ENCODE results near the gene CCDC57.

CCDC57 gene

GRCh38 chr17:82096709-82097183 is 115.9 kb downstream of the CCDC57 start:
- no peak for DNase-seq (ENCODE audit: low read depth in 1 of 2, low spot score in 1 of 2)

DNA sequence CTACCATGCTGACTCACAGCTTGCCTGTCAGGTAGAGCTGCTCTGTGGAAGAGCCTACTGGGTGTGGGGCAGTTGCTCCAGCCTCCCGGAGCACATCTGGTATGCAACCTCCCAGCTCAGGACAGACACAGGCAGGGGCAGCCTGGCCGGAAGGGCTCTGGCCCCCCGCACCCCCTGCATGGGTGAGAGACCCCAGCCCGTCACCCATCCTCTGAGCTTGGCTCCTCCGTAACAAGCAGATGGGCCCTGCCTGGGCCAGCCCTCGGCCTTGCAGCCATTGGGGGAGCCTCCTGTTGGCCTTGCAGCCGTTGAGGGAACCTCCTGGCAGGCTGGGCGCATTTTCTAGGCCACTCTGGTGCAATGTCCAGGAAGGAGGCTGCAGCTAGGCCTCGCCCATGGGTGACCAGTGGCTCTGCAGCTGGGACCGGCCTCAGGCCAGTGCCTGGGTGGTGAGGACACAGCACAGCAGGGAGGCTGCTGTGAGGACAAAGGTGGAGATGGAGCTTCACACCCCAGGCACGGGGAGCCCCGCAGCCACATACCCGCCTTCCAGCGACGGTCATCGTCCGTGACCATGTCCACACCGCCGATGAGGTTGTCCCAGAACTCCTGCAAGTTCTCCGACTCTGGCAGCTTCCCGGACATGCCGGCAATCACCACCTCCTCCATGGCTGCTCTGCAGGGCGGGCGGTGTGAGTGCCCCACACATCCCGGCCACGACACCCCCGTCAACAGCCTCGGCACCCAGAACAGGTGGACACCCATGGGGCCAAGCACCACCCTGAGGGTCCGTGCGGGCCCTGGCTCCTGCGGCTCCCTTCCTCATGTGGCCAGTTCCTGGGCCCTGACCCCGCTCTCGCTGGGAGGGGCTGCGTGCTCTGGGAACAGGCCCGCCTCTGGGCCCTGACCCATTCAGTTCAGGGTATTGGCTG is 116.6 kb downstream of the CCDC57 start:
- DNase-seq (ENCODE audit: low read depth in 1 of 2, low spot score in 1 of 2) = no peak

DNA sequence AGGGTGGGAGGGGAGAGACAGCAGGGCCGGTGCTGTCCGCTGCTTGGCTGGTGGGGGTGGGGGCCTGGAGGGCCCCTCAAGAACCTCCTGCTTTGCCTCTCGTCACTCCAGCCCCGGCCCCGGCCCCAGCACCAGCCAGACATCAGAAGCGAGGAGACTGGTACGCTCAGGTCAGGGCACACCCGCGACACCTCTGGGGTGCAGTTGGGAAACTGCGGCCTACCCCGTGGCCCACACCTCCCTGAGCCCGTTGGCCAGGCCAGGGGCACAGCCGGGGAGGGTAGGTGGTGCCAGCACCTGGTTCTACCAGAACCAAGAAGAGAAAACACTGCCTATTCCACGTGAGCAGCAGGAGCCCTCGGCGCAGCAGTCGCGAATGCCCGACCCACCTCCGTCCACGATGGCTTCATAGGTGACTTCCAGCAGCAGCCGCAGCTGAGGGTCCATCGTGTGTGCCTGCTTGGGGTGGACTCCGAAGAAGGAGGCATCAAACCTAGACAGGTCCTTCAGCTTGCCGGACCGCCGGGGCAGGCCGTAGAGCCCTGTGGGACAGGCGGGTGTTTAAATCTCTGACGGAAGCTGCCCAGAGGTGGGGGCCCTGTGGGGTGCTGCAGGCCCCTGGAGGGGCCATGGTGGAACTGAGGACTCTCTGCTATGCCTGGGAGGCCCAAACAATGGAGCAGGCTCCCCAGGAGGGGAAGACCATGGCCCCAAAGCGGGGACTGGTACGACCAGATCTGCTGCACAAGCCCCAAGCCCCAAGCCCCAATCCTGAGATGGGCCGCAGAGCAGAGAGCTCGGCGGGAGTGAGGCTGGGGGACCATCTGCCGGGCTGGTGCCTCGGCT is 117.5 kb downstream of the CCDC57 start:
- DNase-seq (ENCODE audit: low read depth in 1 of 2, low spot score in 1 of 2) = no peak

GRCh38 chr17:82092995-82093751 is 119.5 kb downstream of the CCDC57 start:
- DNase-seq (ENCODE audit: low read depth in 1 of 2, low spot score in 1 of 2) = no peak

DNA sequence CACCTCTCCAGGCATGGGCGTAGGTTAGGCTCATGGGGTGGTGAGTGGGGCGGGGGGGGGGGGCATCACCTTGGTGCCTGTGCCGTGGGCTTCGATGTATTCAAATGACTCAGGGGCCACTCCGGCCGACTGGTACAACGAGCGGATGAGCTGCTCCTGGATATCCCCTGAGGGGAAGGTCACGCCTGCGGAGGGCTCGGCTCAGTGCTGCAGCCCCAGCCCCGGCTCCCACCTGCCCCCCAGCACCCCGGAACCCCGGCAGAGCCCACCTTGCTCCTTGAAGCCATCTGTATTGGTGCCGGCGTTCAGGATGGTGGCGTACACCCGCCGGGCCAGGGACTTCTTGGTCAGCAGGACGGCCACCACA is 120.0 kb downstream of the CCDC57 start:
- no peak for DNase-seq (ENCODE audit: low read depth in 1 of 2, low spot score in 1 of 2)

DNA sequence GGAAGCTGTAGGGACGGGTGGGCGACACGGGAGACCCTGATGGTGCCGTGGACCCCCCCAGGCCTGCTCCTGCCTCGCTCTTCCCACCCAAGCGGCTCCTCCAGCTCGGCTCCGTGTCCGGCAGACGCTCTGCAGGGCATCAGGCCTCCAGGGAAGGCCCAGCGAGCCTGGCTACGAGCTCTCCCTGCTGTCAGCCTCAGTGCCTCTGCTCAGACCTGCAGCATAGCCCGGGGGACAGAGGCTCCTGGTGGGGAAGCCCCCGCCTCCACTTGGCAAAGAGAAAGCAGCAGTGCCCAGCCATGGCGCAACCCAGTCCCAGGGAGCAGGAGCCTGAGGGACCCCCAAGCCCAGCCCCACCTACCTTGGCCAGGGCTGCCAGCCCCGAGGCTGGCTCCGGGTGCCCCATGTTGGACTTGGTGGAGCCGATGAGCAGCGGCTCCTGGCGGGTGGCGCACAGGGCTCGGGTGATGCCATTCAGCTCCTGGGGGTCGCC is 120.5 kb downstream of the CCDC57 start:
- DNase-seq (ENCODE audit: low read depth in 1 of 2, low spot score in 1 of 2) = no peak

- no peak for DNase-seq (ENCODE audit: low read depth in 1 of 2, low spot score in 1 of 2)
Observed at GRCh38 chr17:82091264-82092066, 121.2 kb downstream of the CCDC57 start.

- no peak for DNase-seq (ENCODE audit: low read depth in 1 of 2, low spot score in 1 of 2)
Observed at GRCh38 chr17:82090549-82091263, 121.9 kb downstream of the CCDC57 start.

GRCh38 chr17:82089723-82090548 is 122.7 kb downstream of the CCDC57 start:
- no peak for DNase-seq (ENCODE audit: low read depth in 1 of 2, low spot score in 1 of 2)

DNA sequence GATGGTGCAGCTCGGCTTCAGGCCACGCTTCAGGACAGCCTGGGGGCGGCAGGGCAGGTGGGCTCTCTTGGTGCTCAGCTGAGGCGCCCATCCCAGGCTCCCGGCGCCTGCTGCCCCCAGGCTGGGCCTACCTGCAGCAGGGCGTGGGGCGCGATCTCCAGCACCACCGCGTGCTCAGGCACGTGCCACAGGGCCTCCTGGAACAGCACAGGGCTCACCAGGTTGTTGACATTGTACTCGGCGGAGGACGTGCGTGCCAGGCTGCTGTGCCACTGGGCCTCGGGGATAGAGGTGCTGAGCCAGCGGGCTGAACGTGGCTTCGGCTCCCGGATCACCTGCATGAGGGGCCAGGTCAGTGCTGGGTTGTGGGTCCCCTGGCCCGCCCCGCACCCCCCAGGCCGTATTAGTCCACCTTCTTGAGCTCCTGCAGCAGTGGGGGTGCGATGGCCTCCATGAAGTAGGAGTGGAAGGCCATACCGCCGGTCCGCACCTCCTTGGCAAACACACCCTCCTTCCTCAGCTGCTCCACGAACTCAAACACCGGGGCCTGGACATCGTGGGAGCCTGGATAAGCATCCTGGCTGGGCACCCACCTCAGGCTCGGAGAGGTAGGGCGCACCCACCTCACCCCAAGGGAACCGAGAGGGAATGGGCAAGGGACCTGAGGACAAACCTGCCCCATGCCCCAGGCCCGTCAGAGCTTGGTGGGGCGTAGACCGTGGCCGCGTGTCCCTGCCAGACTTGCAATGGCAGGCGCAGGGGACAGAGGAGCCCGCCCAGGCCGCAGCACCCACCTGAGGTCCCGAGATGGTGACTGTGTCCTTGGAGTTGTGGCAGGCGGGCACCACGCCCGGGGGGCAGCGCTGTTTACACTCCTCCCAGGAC is 123.6 kb downstream of the CCDC57 start:
- no peak for DNase-seq (ENCODE audit: low read depth in 1 of 2, low spot score in 1 of 2)

DNA sequence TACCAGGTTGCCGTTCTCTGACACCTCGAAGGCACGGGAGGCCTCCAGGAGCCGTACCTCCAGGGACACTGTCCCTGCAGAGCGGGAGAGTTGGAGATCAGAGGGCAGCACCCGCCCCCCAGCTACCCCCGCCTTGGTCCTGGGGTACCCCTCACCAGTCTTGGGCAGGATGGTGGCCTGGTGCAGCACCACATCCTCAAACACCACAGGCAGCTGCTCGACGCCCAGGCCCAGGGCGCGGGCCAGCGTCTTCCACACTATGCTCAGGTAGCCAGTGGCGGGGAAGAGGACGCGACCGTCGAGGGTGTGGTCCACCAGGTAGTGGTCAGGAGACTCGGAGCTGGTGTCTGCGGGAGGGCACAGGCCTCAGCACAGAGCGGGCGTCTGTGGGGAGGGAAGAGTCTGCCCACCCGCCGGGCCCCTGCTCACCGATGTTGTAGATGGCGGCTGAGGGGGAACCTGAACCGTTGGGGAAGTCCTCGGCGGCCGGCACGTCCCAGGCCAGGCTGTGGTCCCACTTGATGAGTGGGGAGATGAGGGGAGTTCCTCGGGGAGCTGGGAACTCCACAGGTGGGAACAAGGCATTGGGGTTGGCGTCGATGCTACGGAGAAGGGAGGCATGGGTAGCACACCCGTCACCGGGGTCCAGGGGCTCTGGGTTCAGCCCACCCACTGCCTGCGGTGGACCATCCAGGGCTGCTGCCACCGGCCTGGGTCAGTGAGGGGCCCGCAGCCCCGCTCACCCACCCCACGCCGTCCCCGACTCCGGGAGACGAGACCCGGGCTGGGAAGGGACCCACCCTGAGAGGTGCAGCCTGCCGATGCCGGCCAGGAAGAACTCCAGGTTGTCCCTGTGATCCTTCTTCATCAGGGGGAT is 124.4 kb downstream of the CCDC57 start:
- no peak for DNase-seq (ENCODE audit: low read depth in 1 of 2, low spot score in 1 of 2)

DNA sequence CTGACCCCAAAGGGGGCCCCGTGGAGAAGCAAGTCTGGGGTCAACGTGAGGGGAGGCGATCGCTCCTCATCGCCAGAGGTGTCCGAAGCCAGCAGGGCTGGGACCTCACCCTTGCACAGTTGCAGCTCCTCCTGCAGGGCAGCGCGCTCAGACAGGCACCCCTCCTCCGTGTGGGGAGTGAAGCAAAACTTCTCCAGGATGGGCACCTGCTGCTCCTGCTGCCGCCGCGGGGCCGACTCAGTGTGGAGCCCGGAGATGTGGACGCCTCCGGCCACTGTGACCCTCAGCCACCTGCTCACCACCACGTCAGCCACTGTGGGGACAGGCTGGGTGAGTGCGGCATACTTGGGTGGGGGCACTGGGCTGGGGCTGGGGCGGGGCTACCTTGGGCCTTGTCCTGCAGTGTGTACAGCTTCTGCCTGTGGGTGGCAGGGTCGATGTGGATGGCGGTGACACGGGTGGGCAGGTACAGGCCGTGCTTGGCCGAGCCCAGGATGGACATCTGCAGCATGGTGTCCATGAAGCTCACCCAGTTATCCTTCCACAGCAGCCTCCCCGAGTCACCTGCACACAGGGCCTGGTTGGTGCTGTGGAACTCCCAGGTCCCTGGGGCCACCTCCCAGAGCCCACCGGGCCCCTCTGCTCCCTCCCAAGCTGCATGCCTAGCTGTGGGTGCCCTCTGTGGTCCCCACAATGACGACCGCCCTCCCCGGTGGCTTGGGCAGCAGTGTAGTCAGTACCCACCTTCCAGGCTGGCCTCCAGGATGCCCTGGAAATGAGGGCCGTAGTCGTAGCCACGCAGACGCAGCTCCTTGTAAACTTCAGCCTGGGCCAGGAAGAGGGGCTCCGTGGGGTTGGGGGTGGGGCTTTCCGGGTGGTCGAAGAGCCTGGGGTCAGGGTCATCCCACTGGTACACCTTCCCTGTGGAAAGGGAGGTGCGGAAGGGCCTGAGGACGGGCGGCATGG is 125.4 kb downstream of the CCDC57 start:
- DNase-seq (ENCODE audit: low read depth in 1 of 2, low spot score in 1 of 2) = no peak

DNA sequence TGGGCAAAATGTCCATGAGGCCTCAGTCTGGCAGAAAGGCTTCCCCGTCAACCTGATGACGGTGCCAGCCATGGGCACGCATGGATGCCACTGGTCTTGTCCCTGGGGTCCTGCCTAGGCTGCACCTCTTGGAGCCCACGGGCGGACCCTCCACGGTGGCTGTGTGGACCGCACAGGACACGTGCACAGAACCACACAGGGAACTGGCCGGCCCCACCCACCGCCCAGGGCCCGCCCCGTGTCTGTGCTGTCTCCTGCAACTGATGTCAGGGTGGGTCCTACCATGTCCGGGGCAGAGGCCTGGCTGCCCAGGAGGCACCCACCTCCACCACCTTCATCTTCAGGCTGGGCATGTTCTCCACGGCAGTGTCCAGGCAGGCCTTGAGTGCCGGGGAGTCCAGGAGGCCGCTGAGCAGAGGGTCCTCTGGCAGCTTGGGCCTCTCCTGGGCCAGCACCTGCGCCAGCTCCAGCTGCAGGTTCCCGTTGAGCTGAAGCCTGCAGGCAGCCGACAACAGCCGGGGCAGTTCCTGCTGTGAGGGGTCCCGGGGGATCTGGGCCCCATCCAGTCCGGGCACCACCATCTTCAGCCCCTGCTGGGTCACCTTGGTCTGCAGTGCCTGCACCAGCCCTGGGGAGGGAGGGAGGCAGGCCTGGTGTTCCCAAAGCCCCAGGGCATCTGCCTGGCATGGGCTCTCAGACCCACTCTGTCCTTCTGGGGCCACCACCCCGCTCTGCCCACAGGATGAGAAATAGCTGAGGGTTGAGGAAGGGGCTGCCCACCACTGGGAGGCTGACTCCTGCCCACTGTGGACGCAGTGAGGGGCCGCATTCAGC is 126.5 kb downstream of the CCDC57 start:
- no peak for DNase-seq (ENCODE audit: low read depth in 1 of 2, low spot score in 1 of 2)

DNA sequence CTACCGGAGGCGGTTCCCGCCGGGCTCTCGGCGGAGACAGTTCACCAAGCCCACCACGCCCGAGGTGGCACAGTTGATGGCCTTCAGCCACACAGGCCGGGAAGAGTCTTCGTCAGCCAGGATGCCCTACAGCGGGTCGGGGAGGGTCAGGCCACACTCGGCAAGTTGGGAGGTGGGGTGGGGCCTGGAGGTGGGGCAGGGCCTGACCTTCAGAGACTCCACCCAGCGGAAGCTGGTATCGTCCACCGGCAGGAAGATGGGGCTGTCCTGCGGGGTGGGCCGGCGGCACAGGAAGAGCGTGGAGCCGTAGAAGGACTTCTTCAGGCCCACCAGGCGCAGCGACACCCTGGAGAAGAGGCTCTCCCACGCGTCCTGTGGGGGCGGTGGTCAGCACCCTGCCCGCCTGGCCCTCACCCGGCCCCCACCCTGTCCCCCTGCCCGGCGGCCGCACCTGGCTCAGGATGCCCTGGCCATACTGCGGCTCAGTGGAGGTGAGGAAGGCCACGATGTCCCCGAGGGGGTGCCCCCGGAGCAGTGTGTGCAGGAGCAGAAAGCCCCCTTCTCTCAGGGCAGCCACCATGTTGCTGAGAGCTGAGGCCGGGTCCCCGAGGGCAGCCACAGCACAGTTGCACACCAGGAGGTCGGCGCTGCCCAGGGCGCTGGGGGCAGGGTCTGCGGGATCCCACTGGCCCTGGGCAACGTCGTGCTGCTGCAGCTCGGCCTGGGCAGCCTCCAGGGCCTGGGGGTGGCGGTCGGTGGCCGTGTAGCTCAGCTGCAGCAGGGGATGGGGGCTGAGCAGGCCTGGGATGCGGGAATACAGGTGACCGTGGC is 127.4 kb downstream of the CCDC57 start:
- no peak for DNase-seq (ENCODE audit: low read depth in 1 of 2, low spot score in 1 of 2)
